CD4-positive, alpha-beta T cell treated with Interleukin-17A for 1 hour (primary cell): ENCODE measurements around the gene CARD19.

ENCODE experiments used
- DNase-seq: peaks from one replicate; pipeline ENCODE4 v3.0.0-alpha.2; 2020

CARD19 gene

GRCh38 chr9:93096131-93096802 is at the start of gene CARD19:
TSS of gene CARD19 (plus strand) at chr9:93096217. CDS start at chr9:93096346, 129 bp downstream.
- DNase-seq: peak; percentile 67

GRCh38 chr9:93048566-93049448 is 47.2 kb upstream of the CARD19 start:
- no peak for DNase-seq

GRCh38 chr9:93049491-93049890 is 46.5 kb upstream of the CARD19 start:
- DNase-seq: no peak

- no peak for DNase-seq
Observed at GRCh38 chr9:93050231-93050630, 45.8 kb upstream of the CARD19 start.

GRCh38 chr9:93051680-93052089 is 44.3 kb upstream of the CARD19 start:
- DNase-seq: no peak

- DNase-seq: no peak
Observed at GRCh38 chr9:93052791-93053540, 43.1 kb upstream of the CARD19 start.

- no peak for DNase-seq
Observed at GRCh38 chr9:93053781-93054331, 42.2 kb upstream of the CARD19 start.

- no peak for DNase-seq
Observed at GRCh38 chr9:93054758-93055704, 41.0 kb upstream of the CARD19 start.

GRCh38 chr9:93057042-93057702 is 38.8 kb upstream of the CARD19 start:
- no peak for DNase-seq

- no peak for DNase-seq
Observed at GRCh38 chr9:93057703-93058354, 38.2 kb upstream of the CARD19 start.

GRCh38 chr9:93058355-93059010 is 37.5 kb upstream of the CARD19 start, which contains the start of gene SUSD3:
TSS of gene SUSD3 (plus strand) at chr9:93058701. CDS start at chr9:93058743, 42 bp downstream.
- DNase-seq: peak; percentile 73

- DNase-seq: peak; percentile 26
Observed at GRCh38 chr9:93059011-93059714, 36.9 kb upstream of the CARD19 start.

- no peak for DNase-seq
Observed at GRCh38 chr9:93059715-93060578, 36.1 kb upstream of the CARD19 start.

GRCh38 chr9:93060746-93061259 is 35.2 kb upstream of the CARD19 start:
- peak; percentile 30 for DNase-seq

- no peak for DNase-seq
Observed at GRCh38 chr9:93061260-93061751, 34.7 kb upstream of the CARD19 start.

- peak; percentile 31 for DNase-seq
Observed at GRCh38 chr9:93061791-93062763, 33.9 kb upstream of the CARD19 start.
